Measurements from ENCODE around the gene ARHGAP44. TPM values are rescaled to one million over a fixed set of nuclear protein-coding genes. Genes with fewer than 3 reads are reported as not detected.

ARHGAP44 gene
- 1 to 10 TPM; 7.2 to 7.8 (median 7.5) TPM for polyA plus RNA-seq (ENCODE audit: insufficient read length in 3 of 3)

- DNase-seq (ENCODE audit: low read depth in 3 of 3, low spot score in 2 of 3) = peak in 2 of 3 donors; percentile 10 to 62
Measured at GRCh38 chr17:12789481-12790248, at the start of gene ARHGAP44. Gene ARHGAP44 (plus strand): TSS chr17:12789498. CDS start chr17:12789839, 341 bp downstream.

DNA sequence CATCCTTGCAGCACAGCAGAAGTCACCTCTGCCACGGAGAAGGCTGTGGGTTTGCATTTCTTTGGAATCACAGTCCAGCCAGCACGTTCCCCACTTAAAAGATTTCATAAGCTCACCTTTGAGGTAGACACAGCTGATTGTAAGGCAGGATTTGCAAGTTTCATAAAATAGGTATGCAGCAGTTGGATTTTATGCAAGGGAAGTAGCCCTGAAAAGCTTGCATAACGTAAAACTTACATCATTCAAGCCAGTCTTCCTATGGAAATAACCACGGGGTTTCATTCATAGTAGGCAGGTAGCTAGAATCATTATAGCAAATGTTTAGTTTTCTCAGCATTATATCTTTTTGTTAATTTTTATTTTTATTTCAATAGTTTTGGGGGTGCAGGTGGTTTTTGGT lies 49.8 kb upstream of the ARHGAP44 start:
- no peak for DNase-seq (ENCODE audit: low read depth in 3 of 3, low spot score in 2 of 3)

GRCh38 chr17:12743046-12743445 lies 46.3 kb upstream of the ARHGAP44 start:
- no peak for DNase-seq (ENCODE audit: low read depth in 3 of 3, low spot score in 2 of 3)

GRCh38 chr17:12744298-12744697 lies 45.0 kb upstream of the ARHGAP44 start:
- no peak for DNase-seq (ENCODE audit: low read depth in 3 of 3, low spot score in 2 of 3)

DNA sequence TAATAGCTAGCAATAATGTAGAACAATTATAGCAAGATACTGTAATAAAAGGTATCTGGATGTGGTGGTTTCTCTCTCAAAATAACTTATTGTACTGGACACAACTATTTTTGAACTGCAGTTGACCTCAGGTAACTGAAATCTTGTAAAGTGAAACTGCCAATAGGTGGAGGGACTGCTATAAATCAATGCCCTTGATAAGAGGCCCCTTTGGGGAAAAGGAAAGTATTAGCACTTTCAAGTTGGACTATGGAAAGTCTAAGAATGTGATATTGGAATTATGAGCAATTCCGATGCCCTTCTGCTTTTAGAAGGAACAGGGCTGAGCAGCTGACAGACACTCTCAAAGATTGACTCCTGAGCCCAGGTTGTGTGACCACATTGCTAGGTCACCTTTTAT lies 44.5 kb upstream of the ARHGAP44 start:
- no peak for DNase-seq (ENCODE audit: low read depth in 3 of 3, low spot score in 2 of 3)

DNA sequence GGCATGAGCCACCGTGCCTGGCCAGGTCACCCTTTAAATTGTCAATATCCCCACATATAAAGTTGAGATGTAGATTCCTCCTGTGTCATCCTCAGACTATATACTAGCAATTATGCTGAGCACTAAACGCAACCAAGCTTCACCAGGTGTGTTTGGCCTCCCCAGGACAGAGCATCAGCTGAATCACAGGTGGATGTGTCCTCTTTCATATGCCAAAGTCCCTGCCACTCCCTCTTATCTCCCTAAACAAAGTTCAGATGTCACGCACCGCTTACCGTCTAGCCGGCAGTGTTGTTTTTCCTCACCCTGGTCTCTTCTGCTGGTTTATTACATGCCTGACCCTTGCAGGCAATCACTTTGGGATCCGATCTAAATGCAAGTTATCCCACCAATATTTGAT lies 43.8 kb upstream of the ARHGAP44 start:
- DNase-seq (ENCODE audit: low read depth in 3 of 3, low spot score in 2 of 3) = no peak

DNA sequence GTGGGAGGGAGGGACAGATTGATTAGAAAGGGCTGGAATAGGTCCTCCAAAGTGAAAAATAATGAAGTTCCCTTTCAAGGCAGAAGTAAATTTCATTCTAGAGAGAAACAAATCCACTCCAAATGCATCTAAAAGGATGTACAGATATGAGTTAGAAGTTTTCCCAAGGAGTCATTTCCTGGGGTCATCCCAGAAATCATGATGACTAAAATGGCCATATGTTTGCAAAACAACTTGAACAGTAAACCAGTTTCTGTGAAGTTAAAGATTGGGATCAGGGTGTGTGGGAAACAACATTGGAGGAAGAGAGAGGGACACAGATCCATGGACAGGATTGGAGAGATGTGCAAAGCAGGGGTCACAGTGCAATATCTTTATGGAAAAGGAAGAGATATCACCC lies 32.5 kb upstream of the ARHGAP44 start:
- DNase-seq (ENCODE audit: low read depth in 3 of 3, low spot score in 2 of 3) = no peak

- DNase-seq (ENCODE audit: low read depth in 3 of 3, low spot score in 2 of 3) = no peak
Measured at GRCh38 chr17:12759090-12759489, 30.2 kb upstream of the ARHGAP44 start.

- DNase-seq (ENCODE audit: low read depth in 3 of 3, low spot score in 2 of 3) = no peak
Measured at GRCh38 chr17:12765548-12765947, 23.8 kb upstream of the ARHGAP44 start.

GRCh38 chr17:12768255-12768654 lies 21.0 kb upstream of the ARHGAP44 start:
- no peak for DNase-seq (ENCODE audit: low read depth in 3 of 3, low spot score in 2 of 3)

GRCh38 chr17:12769981-12770380 lies 19.3 kb upstream of the ARHGAP44 start:
- no peak for DNase-seq (ENCODE audit: low read depth in 3 of 3, low spot score in 2 of 3)

- no peak for DNase-seq (ENCODE audit: low read depth in 3 of 3, low spot score in 2 of 3)
Measured at GRCh38 chr17:12773153-12773552, 16.1 kb upstream of the ARHGAP44 start.

DNA sequence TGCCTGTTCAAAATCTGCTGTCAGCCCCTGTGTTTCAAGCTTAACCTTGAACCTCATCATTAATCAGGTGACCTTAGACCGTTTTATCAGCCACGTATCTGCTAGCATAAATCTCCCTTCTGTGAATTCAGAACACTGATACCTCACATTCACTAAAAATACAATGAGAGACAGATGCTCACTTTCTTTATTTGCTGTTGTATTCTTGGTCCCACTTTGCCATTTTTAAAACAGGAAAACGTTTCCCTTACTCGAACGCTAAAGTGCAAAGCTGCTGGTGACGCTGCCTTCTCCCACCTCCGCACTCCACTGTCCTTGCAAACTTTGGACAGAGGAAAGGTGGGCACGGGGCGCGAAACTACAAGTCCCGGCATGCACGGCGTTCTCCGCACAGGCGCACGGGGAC lies 220 bp upstream of the ARHGAP44 start:
- peak in 1 of 3 donors; percentile 27 for DNase-seq (ENCODE audit: low read depth in 3 of 3, low spot score in 2 of 3)

DNA sequence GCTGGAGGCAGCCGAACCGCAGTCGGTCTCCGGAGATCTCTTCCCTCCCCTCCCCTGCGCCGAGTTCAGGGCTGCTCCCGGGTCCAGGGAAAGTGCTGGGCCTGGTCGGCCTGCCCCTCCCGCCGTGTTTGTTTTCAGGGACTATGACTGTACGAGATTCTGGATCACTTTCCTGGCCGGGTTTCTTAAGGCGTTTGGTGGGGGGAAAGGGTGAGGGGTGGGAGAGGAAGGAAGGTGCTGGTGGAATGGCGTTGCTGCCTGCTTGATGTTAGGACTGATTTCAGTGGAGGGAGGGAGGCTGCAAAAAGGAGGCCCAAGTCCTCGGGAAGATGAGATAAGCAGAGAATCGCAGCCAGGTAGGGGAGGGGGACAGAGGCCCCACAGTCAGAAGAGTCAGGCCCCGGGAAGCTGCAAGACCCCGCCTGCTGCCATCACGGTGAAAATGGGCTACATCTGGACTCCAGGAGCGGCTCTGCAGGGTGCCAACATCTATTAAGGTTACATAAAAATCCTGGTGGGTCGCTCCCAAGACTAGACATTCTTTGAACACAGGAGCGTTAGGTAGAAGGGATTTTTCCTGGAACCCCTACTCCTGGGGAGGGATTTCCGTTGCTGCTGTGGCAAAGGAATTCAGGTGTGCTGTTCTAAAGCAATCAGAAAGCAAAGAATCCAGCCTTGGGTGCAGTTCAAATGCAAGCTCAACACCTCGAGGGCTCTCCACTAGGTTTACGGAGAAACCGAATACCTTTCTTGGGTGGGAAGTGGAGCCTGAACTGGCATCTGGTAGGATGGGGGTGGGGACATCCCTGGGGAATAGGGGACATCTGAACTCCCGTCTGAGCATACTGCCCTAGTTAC lies 1.2 kb downstream of the ARHGAP44 start:
- peak in 1 of 3 donors; percentile 3 for DNase-seq (ENCODE audit: low read depth in 3 of 3, low spot score in 2 of 3)

- DNase-seq (ENCODE audit: low read depth in 3 of 3, low spot score in 2 of 3) = no peak
Measured at GRCh38 chr17:12794919-12795532, 5.7 kb downstream of the ARHGAP44 start.

GRCh38 chr17:12800855-12801365 lies 11.6 kb downstream of the ARHGAP44 start:
- no peak for DNase-seq (ENCODE audit: low read depth in 3 of 3, low spot score in 2 of 3)

DNA sequence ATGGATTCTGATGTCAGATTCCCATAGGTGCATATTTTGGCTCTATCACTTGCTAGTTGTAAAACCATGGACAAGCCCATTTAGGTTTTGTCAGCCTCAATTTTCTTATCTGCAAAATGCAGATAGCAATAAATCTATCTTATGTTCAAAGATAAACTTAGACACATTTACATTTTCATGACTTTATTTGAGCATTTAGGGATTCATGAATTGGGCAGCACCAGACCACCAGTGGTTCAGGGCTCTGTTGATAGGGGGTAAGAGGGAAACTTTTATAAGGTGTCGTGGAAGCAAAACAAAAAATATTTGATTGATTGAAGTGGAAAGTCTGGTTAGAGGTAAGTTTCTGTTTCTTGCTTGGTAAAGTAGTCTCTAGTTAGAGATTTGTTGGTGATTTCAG lies 17.3 kb downstream of the ARHGAP44 start:
- no peak for DNase-seq (ENCODE audit: low read depth in 3 of 3, low spot score in 2 of 3)

- no peak for DNase-seq (ENCODE audit: low read depth in 3 of 3, low spot score in 2 of 3)
Measured at GRCh38 chr17:12808723-12809122, 19.4 kb downstream of the ARHGAP44 start.

- no peak for DNase-seq (ENCODE audit: low read depth in 3 of 3, low spot score in 2 of 3)
Measured at GRCh38 chr17:12812877-12813276, 23.6 kb downstream of the ARHGAP44 start.

DNA sequence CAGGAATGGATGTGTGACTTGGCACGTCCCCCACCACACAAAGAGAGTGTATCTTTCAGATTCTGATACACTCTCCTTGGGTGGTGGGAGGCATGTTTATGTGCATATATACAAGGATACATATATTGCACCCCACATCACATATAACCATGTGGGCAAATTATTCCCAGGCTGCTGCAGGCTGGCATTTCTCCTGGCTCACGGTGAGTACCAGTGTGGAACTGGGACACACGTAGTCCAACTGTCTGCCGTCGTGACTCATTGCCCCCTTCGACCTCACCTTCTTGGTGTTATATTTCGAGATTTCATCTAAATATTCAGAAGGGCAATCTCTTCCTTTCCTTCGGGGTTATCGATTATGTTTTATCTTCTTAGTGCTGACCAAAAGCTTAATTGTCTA lies 24.4 kb downstream of the ARHGAP44 start:
- no peak for DNase-seq (ENCODE audit: low read depth in 3 of 3, low spot score in 2 of 3)

GRCh38 chr17:12814718-12815117 lies 25.4 kb downstream of the ARHGAP44 start:
- DNase-seq (ENCODE audit: low read depth in 3 of 3, low spot score in 2 of 3) = no peak
